Left hindlimb (tissue), 1 donor: ENCODE results near the gene TPPP2.
A peak's percentile ranks its signal among the peaks of the same experiment; 100 is the strongest.

Experiments
- DNase-seq: peaks from one replicate; pipeline ENCODE4 v3.0.0-alpha.2; 2018

TPPP2 gene

DNA sequence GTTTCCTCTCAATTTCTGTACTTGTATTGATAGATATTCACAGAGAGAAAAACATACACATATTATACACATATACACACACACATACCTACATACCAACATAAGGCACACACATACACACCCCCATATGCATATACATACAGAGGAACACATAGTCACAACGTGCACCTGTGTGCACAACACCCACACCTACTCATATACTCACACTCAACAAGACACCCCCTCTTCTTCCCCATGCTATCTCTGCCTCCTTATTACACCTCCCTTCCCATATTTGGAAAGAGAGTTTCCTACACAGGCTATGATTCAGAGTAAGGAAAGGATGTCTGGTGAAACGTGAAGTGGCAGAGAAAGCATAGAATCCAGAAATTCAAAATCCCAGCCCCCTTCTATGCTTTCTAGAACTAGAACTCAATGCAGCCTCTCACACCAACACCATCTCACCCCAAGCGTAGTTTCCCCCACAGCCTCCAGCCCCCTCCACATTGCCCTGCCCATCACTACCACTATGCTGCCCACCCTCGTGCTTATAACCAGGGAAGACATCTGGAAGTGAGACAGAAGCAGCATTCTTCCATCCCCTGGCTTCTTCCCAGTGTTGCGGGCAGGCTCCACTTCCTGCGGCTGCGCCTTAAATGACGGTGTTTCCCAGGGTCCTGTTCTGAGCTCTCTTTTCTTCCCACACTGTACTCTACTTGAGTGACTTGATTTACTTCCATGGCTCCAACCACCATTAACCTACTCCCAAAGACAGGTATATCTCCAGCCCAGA lies 30.0 kb downstream of the TPPP2 start:
- DNase-seq = no peak

DNA sequence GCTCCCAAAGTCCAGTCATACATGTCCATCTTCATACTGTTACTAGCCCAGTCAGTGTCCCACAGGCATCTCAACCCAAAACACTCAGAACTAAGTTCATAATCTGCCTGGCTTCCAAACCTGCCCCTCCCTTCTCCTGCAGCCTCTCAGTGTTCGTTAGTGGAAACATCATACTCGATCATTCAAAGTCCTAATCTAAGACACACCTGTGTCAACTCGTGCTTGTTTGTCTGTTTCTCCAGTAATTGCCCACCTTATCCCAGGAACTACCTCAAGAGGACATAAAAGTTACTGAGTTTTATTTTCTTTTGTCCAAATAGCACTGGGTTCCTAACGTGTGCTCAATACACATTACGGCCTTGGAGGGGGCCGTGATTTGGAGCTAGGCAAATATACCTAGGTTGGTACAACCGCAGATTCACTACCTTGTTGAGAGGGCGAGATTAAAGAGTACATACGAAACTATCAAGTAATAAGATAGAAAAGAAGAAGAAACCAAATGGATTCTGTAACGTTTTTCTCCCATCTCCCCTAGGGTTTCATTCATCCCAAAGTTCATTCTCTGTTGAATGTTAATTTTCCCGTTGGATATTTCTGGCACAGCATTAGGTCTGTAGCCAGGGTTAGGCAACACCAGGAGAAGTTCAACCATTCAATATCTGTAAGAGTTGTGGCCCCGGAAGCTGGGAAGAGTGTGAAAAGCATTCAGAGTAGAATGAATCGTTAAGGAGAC lies 30.8 kb downstream of the TPPP2 start:
- DNase-seq = no peak

DNA sequence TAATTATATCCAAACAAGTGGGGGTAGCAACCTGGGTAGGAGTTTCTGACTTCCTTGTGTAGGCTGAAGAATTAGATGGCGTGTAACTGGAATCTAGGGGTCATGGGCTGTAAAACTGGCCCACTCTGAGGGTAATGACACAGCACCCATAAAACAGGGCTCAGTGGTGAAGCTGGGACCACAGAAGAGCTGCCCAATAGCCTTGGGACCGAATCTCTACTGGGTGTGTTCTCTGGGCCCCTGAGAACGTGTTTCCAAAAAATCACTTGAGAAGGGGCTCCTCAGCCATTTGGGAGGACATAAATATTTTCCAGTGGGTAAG lies 31.3 kb downstream of the TPPP2 start:
- DNase-seq = no peak

DNA sequence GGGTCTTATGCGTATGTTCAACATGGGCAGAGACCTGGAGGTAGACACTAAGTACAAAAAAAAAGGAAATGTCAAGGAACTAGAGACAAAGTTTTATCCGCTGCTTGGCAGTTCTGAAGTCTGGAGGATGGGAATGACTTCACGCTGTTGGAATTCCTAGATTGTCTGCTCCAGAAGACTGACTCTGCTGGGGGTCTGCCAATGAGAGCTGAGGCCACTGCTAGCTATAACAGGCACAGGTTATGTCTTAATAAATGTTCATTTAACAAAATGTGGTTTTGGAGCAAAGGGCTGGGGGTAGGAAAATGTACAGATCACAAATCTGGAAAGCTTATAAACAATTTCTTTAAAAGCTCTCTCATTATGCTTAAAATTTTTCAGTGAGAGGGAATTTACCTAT lies 33.5 kb downstream of the TPPP2 start:
- no peak for DNase-seq

DNA sequence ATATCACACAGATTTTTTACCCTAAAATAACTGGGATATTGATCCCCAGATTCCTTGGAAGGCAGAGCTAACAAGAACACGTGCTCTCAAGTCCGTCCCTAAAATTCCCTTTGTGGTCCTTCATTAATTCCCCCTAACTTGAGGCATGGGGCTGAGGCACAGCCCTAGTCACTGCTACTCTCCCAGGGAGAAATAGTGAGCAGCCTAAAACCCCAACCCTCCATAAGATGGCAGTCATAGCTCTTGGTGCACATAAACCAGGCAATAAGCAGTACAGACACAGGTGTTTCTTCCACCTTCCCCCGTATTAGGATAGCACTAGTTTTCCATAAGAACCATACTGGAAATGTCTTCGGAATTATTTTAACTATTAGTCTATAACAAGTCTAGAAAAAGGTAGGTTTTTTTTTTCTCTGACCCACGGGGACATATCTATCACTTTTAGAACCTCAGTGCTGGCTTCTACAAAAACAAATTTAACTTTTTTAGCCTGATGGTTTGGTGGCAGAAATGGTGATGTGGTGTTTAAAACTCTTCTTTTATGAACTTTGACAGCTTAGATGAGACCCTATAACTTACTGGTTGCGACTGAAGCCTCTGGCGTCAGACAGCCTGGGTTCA lies 37.0 kb downstream of the TPPP2 start:
- DNase-seq = no peak

DNA sequence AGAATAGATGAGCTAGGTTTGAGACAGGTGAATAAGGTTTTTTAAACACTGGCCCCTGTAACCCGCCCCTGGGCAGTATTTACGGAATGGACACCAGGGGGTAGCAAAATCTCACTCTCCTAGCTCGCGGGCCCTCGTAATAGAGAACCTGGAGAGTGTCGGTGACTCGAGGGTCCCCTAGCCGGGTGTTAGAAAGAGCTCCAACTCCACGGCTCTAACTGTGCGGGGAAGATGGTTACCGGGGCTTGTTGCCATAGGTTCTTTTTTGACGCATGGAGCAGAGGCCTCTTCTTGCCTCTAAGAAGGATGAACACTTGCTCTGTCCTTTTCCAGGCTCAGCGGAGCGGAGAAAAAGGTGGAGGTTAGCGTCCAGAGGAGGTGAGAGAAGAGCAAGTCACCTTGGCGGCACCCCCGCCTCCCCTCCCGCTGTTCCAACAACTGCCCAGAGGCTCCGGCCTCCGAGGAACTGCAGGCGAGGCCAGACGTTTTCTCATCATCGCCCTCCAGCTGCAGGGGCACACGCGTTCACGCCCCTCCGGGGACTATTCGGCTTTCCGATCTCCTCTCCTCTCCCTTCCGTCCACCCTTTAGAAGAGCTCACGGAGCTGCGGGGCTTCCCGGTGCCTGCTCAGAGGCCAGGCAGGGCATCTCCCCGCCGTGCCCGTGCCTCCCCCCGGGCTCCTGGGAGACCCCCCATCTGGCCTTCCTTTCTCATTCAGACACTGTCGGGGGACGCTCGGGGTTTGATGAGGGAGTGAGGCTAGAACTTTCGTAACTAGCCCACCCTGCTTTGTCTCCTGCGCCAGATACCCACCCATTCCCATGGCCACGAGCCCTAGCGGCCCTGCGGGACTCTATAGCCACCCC lies 38.7 kb downstream of the TPPP2 start:
- DNase-seq = peak; percentile 70

DNA sequence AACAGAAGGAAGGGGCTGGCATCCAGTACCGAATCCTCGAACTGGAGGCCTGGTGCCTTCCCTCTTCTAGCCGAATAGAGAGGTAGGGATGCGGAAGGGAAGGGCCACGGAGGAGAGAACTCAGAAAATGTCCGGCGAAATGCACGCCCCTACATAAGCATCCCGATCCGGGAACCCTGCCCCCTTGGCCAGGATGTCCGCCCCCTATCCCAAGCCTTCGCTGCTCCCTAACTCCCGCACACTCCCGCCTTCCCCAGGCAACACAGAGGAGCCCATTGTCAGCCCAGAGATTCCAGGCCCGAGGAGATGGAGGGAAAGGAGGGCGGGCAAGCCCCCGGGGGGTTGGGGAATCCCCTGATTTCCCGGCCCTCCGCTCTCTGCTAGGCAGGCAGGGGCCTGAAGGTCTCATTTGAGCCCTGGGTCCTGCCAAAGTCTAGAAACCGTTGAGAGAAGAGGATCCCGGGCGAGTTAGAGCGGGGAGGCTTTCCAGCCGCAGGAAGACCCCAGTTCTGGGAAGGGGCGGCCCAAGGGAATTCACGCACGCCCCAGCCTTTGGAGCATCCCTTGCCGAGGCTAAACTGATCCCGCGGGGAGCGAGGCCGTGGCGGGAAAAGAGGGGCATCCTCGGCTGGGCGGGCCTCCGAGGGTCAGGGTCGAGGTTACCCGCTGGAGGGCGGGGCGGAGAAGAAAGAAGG lies 39.5 kb downstream of the TPPP2 start:
- peak; percentile 87 for DNase-seq

DNA sequence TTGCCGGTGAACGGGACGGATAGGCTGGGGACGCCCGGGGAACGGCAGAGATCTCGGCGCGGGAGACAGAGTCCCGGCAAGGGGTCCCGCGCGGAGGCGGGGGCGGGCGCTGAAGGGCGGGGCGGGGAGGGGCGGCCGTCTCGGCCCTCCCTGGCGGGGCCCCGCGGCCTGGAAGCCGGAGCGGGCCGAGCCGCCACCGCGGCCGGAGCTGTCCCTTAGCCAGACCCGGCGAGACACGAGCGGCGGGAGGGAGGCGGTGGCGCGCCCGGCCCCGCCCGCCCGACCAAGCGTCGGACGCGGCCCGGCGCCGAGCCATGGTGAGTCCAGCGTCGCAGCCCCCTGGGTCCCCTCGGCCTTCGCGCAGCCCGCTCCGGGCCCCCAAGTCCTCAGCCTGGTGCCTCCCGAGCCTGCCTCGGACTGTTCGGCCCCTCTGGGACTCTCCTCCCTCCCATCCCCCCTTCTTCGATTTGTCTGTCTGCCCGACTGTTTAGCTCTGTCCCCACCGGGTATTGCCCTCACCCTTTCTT lies 40.1 kb downstream of the TPPP2 start, which contains the start of gene ARHGEF40:
TSS of gene ARHGEF40 (plus strand) at position 222 of the 527 bp plus-strand sequence. CDS start at position 315, 93 bp downstream.
- peak; percentile 86 for DNase-seq

DNA sequence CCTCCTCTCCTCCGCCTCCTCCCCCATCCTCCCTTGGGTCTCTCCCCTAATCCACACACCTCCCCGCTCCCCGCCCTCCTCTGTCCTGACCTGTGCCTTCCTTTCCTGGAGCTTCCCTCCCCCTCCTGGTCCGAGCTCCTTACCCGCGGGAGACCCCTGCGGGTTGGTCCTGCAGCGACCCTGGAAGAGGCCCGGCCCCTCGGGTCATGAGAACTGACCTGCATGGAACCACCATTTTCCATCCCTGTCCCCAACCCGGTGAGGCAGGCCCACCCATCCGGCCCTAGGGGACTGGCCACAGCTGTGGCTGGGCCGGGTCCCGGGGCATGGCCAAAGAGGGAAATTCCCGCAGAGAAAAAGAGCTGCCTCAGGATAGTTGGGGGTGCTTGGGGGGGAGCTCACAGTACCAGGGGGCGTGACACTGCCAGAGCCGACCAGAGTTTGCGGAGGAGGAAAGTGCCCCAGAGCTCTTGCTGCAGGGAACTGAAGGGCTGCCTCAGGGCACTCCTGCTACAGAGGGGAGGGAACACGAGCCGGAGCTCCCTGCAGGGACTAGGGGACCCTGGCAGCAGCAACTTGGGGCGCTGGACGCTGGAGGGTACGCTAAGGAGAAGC lies 40.7 kb downstream of the TPPP2 start:
- DNase-seq = no peak

DNA sequence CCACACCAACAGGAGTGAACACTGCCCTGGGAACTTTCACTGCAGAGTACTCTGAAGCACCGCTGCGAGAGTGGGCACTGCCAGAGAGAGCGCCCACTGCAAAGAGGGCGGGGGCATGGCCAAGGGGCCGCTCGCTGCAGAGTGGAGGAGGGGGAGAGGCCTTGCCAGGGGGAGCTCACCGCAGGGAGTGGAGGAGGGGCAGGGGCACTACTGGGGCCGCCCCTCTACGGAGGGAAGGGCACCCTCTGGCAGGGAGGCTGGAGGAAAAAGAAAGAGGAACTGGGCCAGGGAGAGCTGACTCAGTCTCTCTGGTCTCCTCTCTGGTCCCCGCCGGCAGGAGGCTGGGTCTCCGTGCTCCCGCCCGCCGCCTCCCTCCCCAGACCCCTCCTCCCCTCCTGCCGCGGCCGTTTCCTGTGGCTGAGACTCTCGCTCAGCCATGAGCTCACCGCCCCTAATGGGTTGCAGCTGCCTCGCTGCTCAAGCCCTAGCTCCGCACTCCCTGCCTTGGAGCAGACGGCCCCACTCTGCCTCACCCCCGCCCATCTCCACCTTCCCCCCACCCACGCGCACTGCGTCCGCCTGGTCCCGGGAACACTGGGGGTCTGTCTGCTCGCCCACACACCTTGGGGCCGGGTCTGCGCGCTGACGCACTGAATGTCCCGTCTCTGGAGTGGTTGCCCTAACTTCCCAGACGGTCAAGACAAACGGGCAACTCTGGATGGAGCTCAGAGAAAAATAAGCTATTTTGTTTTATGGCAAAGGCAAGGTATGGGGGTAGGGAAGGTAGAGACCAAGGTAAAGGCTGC lies 41.4 kb downstream of the TPPP2 start:
- DNase-seq = peak; percentile 97

DNA sequence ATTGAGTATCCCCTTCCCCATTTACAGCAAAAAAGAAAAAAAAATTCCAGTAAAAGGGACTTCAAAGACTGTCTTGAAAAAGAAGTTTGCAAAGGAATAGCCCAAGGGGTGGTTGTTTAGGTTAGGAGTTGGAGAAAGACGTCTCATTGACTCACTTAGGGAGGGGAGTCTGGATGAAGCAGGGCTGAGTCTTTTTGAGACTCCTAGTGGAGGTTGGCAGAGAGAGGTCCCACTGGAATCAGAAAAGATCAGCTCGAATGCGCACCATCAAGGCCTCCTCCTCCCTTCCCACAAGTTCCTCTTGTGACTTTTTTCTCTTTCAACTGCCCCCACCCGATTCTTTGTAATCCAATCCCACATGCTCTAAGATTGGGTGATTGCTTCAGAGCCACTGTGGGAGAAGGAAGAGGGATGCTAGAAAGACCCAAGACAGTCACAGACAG lies 42.0 kb downstream of the TPPP2 start:
- DNase-seq = no peak

DNA sequence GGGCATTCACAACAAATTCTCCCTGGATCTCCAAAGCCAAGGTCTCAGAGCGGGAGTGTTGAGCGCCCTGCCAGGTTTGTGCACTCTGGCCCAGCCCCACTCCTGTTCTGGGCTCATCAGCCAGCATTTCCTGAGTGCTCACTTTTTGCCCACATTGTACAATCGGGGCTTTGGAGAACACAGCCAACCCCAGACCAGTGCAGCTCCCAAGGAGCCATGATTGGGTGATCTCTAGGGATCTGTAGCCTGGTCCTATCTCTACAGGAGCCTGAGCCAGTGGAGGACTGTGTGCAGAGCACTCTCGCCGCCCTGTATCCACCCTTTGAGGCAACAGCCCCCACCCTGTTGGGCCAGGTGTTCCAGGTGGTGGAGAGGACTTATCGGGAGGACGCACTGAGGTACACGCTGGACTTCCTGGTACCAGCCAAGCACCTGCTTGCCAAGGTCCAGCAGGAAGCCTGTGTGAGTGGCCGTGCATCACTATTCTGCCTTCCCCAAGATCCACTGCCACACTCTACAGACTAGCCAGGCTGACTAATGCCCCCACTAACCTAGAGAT lies 42.8 kb downstream of the TPPP2 start:
- DNase-seq = no peak

DNA sequence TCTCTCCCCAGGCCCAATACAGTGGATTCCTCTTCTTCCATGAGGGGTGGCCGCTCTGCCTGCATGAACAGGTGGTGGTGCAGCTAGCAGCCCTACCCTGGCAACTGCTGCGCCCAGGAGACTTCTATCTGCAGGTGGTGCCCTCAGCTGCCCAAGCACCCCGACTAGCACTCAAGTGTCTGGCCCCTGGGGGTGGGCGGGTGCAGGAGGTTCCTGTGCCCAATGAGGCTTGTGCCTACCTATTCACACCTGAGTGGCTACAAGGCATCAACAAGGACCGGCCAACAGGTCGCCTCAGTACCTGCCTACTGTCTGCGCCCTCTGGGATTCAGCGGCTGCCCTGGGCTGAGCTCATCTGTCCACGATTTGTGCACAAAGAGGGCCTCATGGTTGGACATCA lies 43.9 kb downstream of the TPPP2 start:
- DNase-seq = no peak

DNA sequence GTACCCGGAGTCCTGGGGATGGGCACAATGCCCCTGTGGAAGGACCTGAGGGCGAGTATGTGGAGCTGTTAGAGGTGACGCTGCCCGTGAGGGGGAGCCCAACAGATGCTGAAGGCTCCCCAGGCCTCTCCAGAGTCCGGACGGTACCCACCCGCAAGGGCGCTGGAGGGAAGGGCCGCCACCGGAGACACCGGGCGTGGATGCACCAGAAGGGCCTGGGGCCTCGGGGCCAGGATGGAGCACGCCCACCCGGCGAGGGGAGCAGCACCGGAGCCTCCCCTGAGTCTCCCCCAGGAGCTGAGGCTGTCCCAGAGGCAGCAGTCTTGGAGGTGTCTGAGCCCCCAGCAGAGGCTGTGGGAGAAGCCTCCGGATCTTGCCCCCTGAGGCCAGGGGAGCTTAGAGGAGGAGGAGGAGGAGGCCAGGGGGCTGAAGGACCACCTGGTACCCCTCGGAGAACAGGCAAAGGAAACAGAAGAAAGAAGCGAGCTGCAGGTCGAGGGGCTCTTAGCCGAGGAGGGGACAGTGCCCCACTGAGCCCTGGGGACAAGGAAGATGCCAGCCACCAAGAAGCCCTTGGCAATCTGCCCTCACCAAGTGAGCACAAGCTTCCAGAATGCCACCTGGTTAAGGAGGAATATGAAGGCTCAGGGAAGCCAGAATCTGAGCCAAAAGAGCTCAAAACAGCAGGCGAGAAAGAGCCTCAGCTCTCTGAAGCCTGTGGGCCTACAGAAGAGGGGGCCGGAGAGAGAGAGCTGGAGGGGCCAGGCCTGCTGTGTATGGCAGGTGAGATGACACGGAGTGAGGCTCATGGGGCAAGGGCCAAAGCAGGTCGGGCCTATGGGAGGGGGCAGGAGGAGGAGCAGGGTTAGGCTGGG lies 44.6 kb downstream of the TPPP2 start:
- no peak for DNase-seq

DNA sequence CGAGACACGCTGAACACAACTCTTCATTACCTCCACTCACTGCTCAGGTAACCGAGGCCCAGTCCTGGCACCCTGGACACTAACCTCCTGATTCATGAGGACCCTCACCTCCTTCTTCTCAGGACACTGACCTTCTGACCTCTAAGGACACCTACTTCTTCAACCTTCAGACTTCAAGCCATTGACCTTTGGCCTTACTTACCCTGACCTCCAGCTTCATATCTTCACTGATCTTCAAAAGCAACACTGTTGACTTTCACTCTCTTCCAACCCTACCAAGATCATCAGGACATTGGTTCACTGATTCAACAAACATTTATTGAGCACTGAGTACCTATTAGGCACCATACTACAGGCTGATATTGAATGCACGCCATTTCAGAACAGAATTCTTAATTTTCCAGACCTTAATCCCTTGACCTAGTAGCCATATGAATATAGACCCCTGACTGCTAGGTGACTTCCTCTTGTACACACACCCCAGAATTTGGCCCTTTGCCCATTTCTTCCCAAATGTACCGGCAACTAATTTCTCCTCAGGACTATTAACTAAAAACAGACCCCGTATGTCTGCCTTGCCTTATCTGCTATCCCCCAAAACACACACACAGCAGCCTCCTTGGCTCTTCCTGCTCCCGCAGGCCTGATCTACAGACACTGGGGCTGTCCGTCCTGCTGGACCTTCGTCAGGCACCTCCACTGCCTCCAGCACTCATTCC lies 45.9 kb downstream of the TPPP2 start:
- DNase-seq = no peak

DNA sequence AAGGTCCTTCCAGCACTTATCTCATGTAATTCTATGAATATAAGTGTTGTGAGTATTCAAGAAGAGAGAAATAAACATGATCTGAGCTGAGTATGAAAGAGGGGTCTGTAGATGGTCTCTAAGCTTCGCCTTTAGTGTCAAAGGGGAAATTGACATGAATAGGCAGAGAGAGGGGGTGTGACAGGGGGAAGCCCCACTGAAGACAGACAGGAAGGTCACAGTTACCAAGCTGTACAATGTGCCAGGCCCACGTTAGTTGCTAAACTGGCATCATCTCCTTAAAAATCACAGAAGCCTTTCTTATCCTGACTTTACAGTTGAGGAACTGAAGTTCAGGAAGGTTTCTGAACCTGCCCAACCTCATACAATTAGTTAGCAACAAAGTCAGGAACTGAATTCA lies 47.7 kb downstream of the TPPP2 start:
- DNase-seq = peak; percentile 12

DNA sequence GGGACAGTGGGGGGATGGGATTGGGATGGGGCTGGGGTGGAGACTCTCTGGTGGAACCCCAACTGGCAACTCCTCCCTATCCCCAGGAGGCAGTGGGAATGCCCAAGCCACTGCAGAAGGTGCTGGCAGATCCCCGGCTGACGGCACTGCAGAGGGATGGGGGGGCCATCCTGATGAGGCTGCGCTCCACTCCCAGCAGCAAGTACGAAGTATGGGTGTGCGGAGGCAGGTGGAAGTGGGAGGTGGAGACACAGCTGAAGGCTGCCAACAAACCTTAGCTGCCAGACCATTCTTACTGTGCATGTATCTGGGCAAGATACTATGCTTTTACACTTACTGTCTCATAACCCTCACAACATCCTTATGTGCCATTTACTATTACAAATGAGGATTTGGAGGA lies 48.3 kb downstream of the TPPP2 start:
- peak; percentile 12 for DNase-seq

DNA sequence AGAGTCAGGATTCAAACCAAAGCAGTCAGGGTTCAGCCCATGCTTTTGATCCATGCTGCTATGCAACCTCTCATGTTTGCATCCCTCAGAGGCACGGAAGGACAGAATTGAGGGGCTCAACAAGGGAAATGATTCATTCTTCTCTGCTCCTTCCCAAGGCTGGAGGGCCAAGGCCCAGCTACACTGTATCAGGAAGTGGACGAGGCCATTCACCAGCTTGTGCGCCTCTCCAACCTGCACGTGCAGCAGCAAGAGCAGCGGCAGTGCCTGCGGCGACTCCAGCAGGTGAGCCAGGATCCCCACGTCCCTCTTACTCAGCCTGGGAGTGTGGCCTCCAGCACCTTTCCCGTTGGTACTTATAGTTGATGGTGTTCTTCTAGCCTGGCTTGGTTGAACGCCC lies 48.7 kb downstream of the TPPP2 start:
- peak; percentile 19 for DNase-seq
